ENCODE results near the gene SRR. TPM values are rescaled to one million over a fixed set of nuclear protein-coding genes. Genes with fewer than 3 reads are reported as not detected.

Gene SRR
- total RNA-seq, 1 donor, result 20.6 TPM

DNA sequence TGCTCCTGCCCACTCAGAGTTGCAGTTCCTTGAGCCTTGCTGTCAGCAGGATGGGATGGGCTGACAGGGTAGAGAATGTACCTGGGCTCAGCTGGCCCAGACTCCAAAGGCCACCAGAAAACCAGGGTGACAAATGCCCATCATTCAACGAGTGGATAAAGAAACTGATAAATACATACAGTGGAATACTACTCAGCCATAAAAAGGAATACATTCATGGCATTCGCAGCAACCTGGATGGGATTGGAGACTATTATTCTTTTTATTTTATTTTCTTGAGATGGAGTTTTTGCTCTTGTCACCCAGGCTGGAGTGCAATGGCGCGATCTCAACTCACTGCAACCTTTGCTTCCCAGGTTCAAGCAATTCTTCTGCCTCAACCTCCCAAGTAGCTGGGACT lies 53.5 kb downstream of the SRR start:
- Histone ChIP-seq H4K20me1 (ENCODE audit: insufficient read depth, low read length) (peaks cover 30% of the 10 kb centered on the region), H3K79me2 (ENCODE audit: insufficient read depth, low read length) (no peaks in the 10 kb centered on the region), H3K4me2 (ENCODE audit: insufficient read depth, low read length) (no peak overlapping the region), H3K4me3 (ENCODE audit: insufficient read depth, low read length) (no peak overlapping the region), H3K27me3 (ENCODE audit: insufficient read depth, low read length) (no peaks in the 10 kb centered on the region), H2AFZ (ENCODE audit: low read length) (no peak overlapping the region), H3K27ac (ENCODE audit: low read depth, low read length) (no peak overlapping the region), H3K4me1 (ENCODE audit: insufficient read depth, low read length) (peaks cover 10% of the 10 kb centered on the region), H3K9me3 (ENCODE audit: low read depth, low read length) (no peaks in the 10 kb centered on the region), H3K36me3 (ENCODE audit: insufficient read depth, low read length) (no peaks in the 10 kb centered on the region)
- DNase-seq (ENCODE audit: insufficient read length, low spot score, missing footprints), result no peak
- TF ChIP-seq CTCF (IDR thresholded peaks at IDR 0.05; ENCODE audit: extremely low read depth, low read depth, low read length), result no peak

DNA sequence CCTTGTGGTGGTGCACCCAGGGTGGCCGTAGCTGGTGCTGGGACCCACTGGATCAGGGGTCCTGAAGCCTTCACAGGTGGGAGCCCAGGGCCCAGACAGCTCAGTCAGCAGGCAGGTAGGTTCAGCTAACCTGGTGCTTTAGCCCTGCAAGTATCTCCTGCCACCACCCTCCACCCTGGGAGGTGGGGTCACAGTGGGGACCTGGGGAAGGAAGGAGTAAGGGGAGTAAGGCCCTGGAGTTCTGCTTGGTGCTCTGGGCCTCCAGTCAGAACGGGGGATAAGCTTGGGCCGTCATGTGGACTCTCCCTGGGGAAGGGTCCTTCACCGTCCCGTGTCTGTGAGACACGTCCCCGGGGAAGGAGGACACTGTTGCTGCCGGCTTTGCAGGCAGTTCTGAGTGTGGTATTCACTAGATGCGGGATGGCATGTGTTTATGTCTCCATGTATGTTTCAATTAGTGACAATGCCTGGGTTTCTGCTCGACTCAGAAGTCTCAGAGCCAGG lies 54.2 kb downstream of the SRR start:
- no peak overlapping the region for H3K4me3 ChIP-seq (ENCODE audit: insufficient read depth, low read length)
- no peaks in the 10 kb centered on the region for H3K9me3 ChIP-seq (ENCODE audit: low read depth, low read length)
- no peaks in the 10 kb centered on the region for H3K27me3 ChIP-seq (ENCODE audit: insufficient read depth, low read length)
- no peak for TF ChIP-seq CTCF (IDR thresholded peaks at IDR 0.05; ENCODE audit: extremely low read depth, low read depth, low read length)
- no peaks in the 10 kb centered on the region for H3K79me2 ChIP-seq (ENCODE audit: insufficient read depth, low read length)
- no peaks in the 10 kb centered on the region for H3K36me3 ChIP-seq (ENCODE audit: insufficient read depth, low read length)
- H3K4me2 ChIP-seq (ENCODE audit: insufficient read depth, low read length), result no peak overlapping the region
- no peak overlapping the region for H2AFZ ChIP-seq (ENCODE audit: low read length)
- H4K20me1 ChIP-seq (ENCODE audit: insufficient read depth, low read length), result peaks cover 27% of the 10 kb centered on the region
- no peak overlapping the region for H3K27ac ChIP-seq (ENCODE audit: low read depth, low read length)
- peaks cover 10% of the 10 kb centered on the region for H3K4me1 ChIP-seq (ENCODE audit: insufficient read depth, low read length)
- DNase-seq (ENCODE audit: insufficient read length, low spot score, missing footprints), result peak; percentile 27

- no peaks in the 10 kb centered on the region for H3K79me2 ChIP-seq (ENCODE audit: insufficient read depth, low read length)
- TF ChIP-seq CTCF (IDR thresholded peaks at IDR 0.05; ENCODE audit: extremely low read depth, low read depth, low read length), result no peak
- no peak overlapping the region for H3K4me2 ChIP-seq (ENCODE audit: insufficient read depth, low read length)
- no peaks in the 10 kb centered on the region for H3K9me3 ChIP-seq (ENCODE audit: low read depth, low read length)
- peaks cover 4% of the 10 kb centered on the region for H3K36me3 ChIP-seq (ENCODE audit: insufficient read depth, low read length)
- peak; percentile 67 for DNase-seq (ENCODE audit: insufficient read length, low spot score, missing footprints)
- H3K4me3 ChIP-seq (ENCODE audit: insufficient read depth, low read length), result no peak overlapping the region
- H3K27ac ChIP-seq (ENCODE audit: low read depth, low read length), result no peak overlapping the region
- peaks cover 27% of the 10 kb centered on the region for H4K20me1 ChIP-seq (ENCODE audit: insufficient read depth, low read length)
- peaks cover 10% of the 10 kb centered on the region for H3K4me1 ChIP-seq (ENCODE audit: insufficient read depth, low read length)
- H2AFZ ChIP-seq (ENCODE audit: low read length), result no peak overlapping the region
- no peaks in the 10 kb centered on the region for H3K27me3 ChIP-seq (ENCODE audit: insufficient read depth, low read length)
Measured at GRCh38 chr17:2361010-2361760, 57.4 kb downstream of the SRR start.

- Histone ChIP-seq H3K79me2 (ENCODE audit: insufficient read depth, low read length) (no peaks in the 10 kb centered on the region), H3K27ac (ENCODE audit: low read depth, low read length) (no peak overlapping the region), H3K9me3 (ENCODE audit: low read depth, low read length) (no peaks in the 10 kb centered on the region), H2AFZ (ENCODE audit: low read length) (no peak overlapping the region), H3K4me2 (ENCODE audit: insufficient read depth, low read length) (no peak overlapping the region), H4K20me1 (ENCODE audit: insufficient read depth, low read length) (peaks cover 24% of the 10 kb centered on the region), H3K36me3 (ENCODE audit: insufficient read depth, low read length) (peaks cover 4% of the 10 kb centered on the region), H3K4me3 (ENCODE audit: insufficient read depth, low read length) (no peak overlapping the region), H3K27me3 (ENCODE audit: insufficient read depth, low read length) (no peaks in the 10 kb centered on the region), H3K4me1 (ENCODE audit: insufficient read depth, low read length) (peaks cover 10% of the 10 kb centered on the region)
- no peak for TF ChIP-seq CTCF (IDR thresholded peaks at IDR 0.05; ENCODE audit: extremely low read depth, low read depth, low read length)
- peak; percentile 50 for DNase-seq (ENCODE audit: insufficient read length, low spot score, missing footprints)
Measured at GRCh38 chr17:2362016-2362415, 58.3 kb downstream of the SRR start.

Measured in osteoblast (primary cell).